WI38 (cell line): ENCODE data around the gene UNC5A.

ENCODE experiments used
- H3K4me3 ChIP-seq: 2 replicates; pipeline ENCODE4 v1.5.1; 2011; ENCODE audit warnings: low read depth, mild to moderate bottlenecking, control low read depth, low read length
- TF ChIP-seq, protein P1 (sequence below): IDR thresholded peaks from 2 replicates; pipeline ENCODE4 v1.5.1; 2012; ENCODE audit warnings: low read depth, mild to moderate bottlenecking, control low read depth, low read length

Gene UNC5A

DNA sequence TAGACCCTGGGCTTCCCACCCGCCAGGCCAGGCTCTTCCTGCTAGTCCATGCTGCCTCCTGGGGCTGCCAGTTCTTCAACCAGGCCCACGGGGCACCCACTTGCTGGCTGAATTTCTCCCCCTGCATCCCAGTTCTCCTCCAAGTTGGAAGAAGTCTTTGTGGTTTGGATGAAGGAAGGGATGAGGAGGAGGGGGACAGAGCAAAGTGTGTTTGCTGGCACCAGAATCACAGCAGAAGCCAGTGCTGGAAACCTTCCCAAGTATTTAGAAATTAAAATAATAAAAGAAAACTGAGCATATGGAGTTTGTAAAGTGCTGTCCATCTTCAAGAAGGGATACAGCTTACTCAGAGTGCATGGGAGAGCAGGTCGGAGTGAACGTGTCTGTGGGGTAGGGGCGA is 19.4 kb upstream of the UNC5A start:
- no peak overlapping the region for H3K4me3 ChIP-seq
- TF ChIP-seq, protein P1, sequence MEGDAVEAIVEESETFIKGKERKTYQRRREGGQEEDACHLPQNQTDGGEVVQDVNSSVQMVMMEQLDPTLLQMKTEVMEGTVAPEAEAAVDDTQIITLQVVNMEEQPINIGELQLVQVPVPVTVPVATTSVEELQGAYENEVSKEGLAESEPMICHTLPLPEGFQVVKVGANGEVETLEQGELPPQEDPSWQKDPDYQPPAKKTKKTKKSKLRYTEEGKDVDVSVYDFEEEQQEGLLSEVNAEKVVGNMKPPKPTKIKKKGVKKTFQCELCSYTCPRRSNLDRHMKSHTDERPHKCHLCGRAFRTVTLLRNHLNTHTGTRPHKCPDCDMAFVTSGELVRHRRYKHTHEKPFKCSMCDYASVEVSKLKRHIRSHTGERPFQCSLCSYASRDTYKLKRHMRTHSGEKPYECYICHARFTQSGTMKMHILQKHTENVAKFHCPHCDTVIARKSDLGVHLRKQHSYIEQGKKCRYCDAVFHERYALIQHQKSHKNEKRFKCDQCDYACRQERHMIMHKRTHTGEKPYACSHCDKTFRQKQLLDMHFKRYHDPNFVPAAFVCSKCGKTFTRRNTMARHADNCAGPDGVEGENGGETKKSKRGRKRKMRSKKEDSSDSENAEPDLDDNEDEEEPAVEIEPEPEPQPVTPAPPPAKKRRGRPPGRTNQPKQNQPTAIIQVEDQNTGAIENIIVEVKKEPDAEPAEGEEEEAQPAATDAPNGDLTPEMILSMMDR: no peak

DNA sequence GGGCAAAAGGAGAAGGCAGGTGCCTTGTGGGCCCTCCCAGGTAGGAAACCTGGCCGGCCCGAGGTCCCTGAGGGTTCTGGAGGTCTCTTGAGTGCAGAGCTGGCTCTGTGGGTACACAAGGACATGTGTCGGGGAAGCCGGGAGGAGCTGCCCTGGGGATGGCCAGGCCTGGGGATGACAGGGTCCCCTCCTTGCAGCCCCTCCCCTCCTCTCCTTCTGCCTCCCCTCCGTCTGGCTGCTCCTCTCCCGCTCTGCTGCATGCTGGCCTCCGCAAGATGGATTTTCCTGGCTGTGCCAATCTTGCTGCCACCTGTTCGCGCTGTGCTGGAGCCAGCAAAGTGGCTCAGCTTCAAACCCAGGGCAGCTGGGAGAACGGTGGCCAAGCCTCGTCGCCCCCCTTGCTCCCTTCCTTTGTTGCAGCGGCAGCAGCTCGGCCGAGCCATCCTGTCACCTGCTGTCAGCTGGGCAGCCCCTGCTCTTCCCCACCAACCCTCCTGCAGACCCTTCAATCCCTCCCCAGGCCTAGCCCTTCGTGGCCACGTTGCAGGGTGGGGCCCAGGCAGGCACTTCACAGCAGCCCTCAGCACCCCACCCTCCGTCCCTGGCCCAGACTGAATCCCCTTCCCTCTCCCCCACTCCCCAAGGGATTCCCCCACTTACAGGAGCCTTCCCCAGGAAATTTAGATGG is 17.6 kb upstream of the UNC5A start:
- TF ChIP-seq, protein P1: no peak
- no peak overlapping the region for H3K4me3 ChIP-seq

DNA sequence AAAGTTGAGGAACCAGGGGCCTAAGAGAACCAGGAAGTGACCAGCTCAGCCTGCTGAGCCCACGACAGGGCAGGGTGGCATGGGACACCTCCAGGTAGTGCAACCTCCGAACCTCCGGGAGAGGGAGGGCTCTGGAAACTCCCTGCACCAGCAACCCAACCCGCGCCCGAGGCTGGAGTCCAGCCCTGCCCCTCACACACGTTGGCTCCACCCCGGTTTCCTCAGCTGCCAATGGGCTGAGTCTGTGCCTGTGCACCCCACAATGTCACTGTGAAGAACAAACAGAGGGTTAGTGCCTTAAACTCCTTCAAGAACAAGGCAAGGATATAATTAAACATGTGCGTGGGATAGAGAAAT is 17.0 kb upstream of the UNC5A start:
- TF ChIP-seq, protein P1: no peak
- H3K4me3 ChIP-seq: no peak overlapping the region

DNA sequence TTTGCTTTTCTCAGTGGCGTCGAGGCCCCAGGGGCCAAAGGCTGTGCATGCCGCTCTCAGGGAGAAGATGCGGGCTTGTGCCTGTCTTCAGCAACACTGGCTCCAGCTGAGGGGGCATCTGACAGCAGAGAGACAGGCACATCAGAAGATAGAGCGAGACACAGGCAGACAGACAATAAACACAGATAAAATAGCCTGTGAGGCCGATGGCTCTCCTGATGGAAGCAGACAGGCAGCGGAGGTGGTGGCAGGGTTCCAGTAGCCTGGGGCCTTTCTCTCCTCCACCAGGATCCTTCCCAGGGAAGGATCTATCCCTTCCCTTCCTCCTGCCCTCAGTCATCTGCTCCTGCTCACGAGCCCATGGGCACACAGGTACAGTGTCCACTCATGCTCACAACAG is 16.6 kb upstream of the UNC5A start:
- H3K4me3 ChIP-seq: no peak overlapping the region
- TF ChIP-seq, protein P1: no peak

DNA sequence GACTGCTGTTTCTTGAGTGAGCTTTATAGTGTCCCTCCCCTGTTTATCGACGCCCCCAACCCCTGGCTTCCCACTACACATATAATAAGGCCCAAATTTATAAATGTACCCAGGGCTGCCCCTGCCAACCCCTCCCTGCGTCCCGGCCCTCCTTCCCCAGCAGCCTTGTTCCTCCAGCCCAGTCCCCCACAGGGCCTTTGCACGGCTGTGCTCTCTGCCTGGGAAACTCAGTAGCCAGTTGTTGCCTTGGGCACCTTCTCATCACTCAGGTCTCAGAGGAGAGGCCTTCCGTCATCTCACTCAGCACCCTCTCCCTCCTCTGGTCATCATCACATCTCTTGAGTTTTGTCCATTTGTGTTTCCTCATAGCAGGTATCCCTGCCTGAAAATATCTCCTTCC is 15.8 kb upstream of the UNC5A start:
- TF ChIP-seq, protein P1: no peak
- no peak overlapping the region for H3K4me3 ChIP-seq

DNA sequence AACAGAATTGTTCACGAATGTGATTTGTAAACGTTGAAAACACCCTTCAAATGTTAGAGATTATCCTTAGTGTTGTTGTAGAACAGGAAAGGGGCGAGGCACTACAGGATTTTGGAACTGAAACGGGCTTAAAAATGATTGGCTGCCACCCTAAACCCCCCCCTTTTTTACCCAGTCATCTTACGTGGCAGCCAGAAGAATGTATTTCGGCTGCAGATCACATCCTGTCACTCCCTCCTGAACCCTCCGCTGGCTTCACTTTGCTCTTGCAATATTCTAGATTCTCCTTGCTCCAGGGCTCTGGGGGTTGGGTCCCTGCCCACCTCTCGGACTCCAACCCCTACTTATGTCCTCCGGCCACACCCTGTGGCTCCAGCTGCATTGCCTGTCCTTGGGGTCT is 13.9 kb upstream of the UNC5A start:
- TF ChIP-seq, protein P1: no peak
- H3K4me3 ChIP-seq: no peak overlapping the region

DNA sequence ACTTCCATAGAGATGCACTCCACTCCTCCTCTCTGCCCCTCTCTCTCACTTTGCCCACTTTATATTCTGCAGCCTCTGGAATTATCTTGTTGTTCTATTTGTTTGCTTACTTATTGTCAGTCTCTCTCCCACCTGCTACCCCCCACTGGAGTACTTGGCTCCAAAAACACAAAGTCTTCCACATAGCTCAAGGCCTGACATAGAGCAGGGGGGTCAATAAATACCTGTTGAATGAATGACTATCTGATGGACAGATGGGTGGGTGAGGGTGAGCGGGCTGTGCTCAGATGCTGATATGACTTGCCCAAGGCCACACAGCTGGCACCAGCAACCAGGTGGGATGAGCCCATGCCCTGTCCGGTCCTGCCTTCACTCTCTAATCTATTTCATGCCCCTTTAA is 13.4 kb upstream of the UNC5A start:
- TF ChIP-seq, protein P1: no peak
- no peak overlapping the region for H3K4me3 ChIP-seq
